PC-3 (cell line): ENCODE data around the gene UQCRH. TPM values are rescaled to one million over a fixed set of nuclear protein-coding genes. Genes with fewer than 3 reads are reported as not detected.
A peak's percentile ranks its signal among the peaks of the same experiment; 100 is the strongest.

Experiments
- ATAC-seq: fragments of 200-7000 bp; cut with Tn5 transposase; 2 replicates; pipeline ENCODE4 v1.9.1; 2020; ENCODE audit warnings: mild to moderate bottlenecking, moderate library complexity
- BruUV-seq: library from RNA; stranded (reverse); fragments of 400-500 nt; replicated peaks from 2 replicates; lab custom pipeline; 2021; lab: Mats Ljungman, UMichigan
- CTCF ChIA-PET: fragments of 300-600 bp; sonication (Branson Sonifier 250); formaldehyde crosslinking; loops from one replicate; lab custom pipeline; 2022; ENCODE audit warnings: antibody characterized with exemption; lab: Charles Lee
- POLR2A ChIA-PET: fragments of 300-600 bp; sonication (Branson Sonifier 250); formaldehyde crosslinking; loops from one replicate; lab custom pipeline; 2022; ENCODE audit warnings: antibody characterized with exemption; ENCODE audit not compliant: unreplicated experiment; lab: Charles Lee
- DNase-seq: peaks from one replicate; pipeline ENCODE4 v3.0.0-alpha.2; 2015
- H2AFZ ChIP-seq: fragments of 300-600 bp; sonication (generic); 2 replicates; pipeline ENCODE4 v1.6.0; 2016; ENCODE audit warnings: antibody characterized with exemption, low read length
- H3F3A ChIP-seq: fragments of 300-600 bp; sonication (generic); one replicate; pipeline ENCODE4 v1.6.0; 2017; ENCODE audit warnings: antibody characterized with exemption, low read length, control low read depth, mild to moderate bottlenecking; ENCODE audit not compliant: unreplicated experiment
- H3K27ac ChIP-seq: fragments of 300-600 bp; sonication (generic); 2 replicates; pipeline ENCODE4 v1.5.1; 2016; ENCODE audit warnings: mild to moderate bottlenecking, low read length
- H3K27me3 ChIP-seq: fragments of 300-600 bp; sonication (generic); 2 replicates; pipeline ENCODE4 v1.6.1; 2016; ENCODE audit warnings: low read length, mixed read lengths
- H3K36me3 ChIP-seq: fragments of 300-600 bp; sonication (generic); 2 replicates; pipeline ENCODE4 v1.6.1; 2016; ENCODE audit warnings: low read depth, mixed run types, low read length, mixed read lengths
- H3K4me1 ChIP-seq: fragments of 300-600 bp; sonication (generic); 2 replicates; pipeline ENCODE4 v1.5.1; 2016; ENCODE audit warnings: low read length; ENCODE audit not compliant: insufficient read depth
- H3K4me2 ChIP-seq: fragments of 300-600 bp; sonication (generic); 2 replicates; pipeline ENCODE4 v1.6.0; 2016; ENCODE audit warnings: low read length
- H3K4me3 ChIP-seq: fragments of 300-600 bp; sonication (generic); 2 replicates; pipeline ENCODE4 v1.5.1; 2016; ENCODE audit warnings: mild to moderate bottlenecking, low read length, mixed read lengths
- H3K79me2 ChIP-seq: fragments of 300-600 bp; sonication (generic); 2 replicates; pipeline ENCODE4 v1.6.1; 2017; ENCODE audit warnings: low read length, mixed read lengths
- H3K9ac ChIP-seq: fragments of 300-600 bp; sonication (generic); 2 replicates; pipeline ENCODE4 v1.6.0; 2016; ENCODE audit warnings: mild to moderate bottlenecking, low read length
- H3K9me2 ChIP-seq: fragments of 300-600 bp; sonication (generic); replicated peaks from 2 replicates; pipeline ENCODE4 v1.6.1; 2016; ENCODE audit warnings: mixed run types, low read length, mixed read lengths
- H3K9me3 ChIP-seq: fragments of 300-600 bp; sonication (generic); 2 replicates; pipeline ENCODE4 v1.6.1; 2016; ENCODE audit warnings: low read length, mixed read lengths
- H4K20me1 ChIP-seq: fragments of 300-600 bp; sonication (generic); 2 replicates; pipeline ENCODE4 v1.6.1; 2016; ENCODE audit warnings: low read length, mixed read lengths
- EZH2 ChIP-seq: fragments of 300-600 bp; sonication (generic); IDR thresholded peaks from one replicate; pipeline ENCODE4 v1.6.1; 2017; ENCODE audit warnings: antibody characterized with exemption, mild to moderate bottlenecking, low read length; ENCODE audit not compliant: unreplicated experiment
- EZH2phosphoT487 ChIP-seq: fragments of 300-600 bp; sonication (generic); IDR thresholded peaks from 2 replicates; pipeline ENCODE4 v1.6.1; 2018; ENCODE audit warnings: mild to moderate bottlenecking, antibody characterized with exemption, low read length, borderline replicate concordance
- intact Hi-C: fragments of 100-400 bp; cut with micrococcal nuclease; formaldehyde crosslinking; loops from 2 replicates; pipeline ENCODE4 v1.9.0; 2023
- total RNA-seq: library from RNA; depleted of rRNA; stranded (reverse); fragments of >200 nt; gene quantifications from 2 replicates; pipeline ENCODE4 v1.2.3, GENCODE V29; 2014
- TF ChIP-seq, protein P1 (sequence below): fragments of 300-600 bp; sonication (generic); conservative IDR thresholded peaks from 2 replicates; pipeline ENCODE4 v1.5.1; 2017; ENCODE audit warnings: antibody characterized with exemption, low read depth, mild to moderate bottlenecking, low read length

The UQCRH gene
- total RNA-seq, 1 experiment from 2014 or later, result 885 TPM

DNA sequence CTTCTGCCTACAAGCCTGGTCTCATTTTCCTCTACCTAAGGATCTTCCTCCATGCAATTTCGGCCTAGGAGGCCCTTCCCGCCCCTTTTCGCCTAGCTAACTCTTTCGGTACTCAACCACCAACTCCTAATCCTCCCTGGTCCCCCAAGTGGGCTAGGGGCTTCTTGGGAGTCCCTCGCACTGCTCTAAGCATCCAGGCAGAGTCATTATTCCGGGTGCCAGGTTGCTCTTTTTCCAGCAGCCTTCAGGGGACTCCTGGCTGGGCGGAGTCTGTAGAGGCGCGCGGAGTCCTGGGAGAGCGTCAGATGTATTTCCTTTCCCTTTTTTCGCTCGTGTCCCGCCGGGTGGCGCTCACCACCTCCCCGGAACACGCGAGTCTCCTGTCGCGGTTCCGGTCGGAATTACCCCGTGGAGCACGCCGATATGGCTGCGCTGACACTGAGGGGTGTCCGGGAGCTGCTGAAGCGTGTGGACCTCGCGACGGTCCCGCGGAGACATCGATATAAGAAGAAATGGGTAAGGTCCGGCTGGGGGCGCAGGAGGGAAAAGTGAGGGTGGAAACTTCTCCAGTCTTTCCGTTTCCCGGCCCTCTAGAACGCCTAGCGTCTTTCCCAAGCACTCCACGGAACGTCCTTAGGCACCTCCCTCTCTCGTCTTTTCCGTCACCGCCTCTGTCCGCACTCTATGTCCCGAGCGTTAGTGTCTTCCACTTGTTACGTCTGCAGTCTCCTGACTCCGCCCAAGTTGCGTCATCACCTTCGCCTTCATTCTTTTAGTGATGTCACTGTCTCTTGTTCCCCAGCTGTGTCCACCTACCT is 37.1 kb downstream of the UQCRH start, which contains the start of gene NSUN4:
TSS of gene NSUN4 (plus strand) at position 404 of the 818 bp plus-strand sequence. CDS start at position 424, 20 bp downstream.
- Histone ChIP-seq H4K20me1 (no peaks in the 10 kb centered on the region), H3K4me2 (peak within 1 kb of the TSS; percentile 86), H3K9ac (peak within 1 kb of the TSS; percentile 94), H3K4me3 (peak within 1 kb of the TSS; percentile 88), H3K27me3 (no peaks in the 10 kb centered on the region), H3K27ac (peak within 1 kb of the TSS; percentile 78), H3K36me3 (peaks cover 16% of the 10 kb centered on the region; the same call in 1 of the 2 replicates), H3F3A (no peaks in the 10 kb centered on the region), H3K9me2 (no peaks in the 10 kb centered on the region), H3K9me3 (no peaks in the 10 kb centered on the region), H3K79me2 (peaks cover 39% of the 10 kb centered on the region), H2AFZ (peak within 1 kb of the TSS; percentile 79), H3K4me1 (peaks cover 14% of the 10 kb centered on the region)
- DNase-seq (peak; percentile 91), ATAC-seq (peak; percentile 95)
- no peak for TF ChIP-seq EZH2phosphoT487
- TF ChIP-seq, protein P1, sequence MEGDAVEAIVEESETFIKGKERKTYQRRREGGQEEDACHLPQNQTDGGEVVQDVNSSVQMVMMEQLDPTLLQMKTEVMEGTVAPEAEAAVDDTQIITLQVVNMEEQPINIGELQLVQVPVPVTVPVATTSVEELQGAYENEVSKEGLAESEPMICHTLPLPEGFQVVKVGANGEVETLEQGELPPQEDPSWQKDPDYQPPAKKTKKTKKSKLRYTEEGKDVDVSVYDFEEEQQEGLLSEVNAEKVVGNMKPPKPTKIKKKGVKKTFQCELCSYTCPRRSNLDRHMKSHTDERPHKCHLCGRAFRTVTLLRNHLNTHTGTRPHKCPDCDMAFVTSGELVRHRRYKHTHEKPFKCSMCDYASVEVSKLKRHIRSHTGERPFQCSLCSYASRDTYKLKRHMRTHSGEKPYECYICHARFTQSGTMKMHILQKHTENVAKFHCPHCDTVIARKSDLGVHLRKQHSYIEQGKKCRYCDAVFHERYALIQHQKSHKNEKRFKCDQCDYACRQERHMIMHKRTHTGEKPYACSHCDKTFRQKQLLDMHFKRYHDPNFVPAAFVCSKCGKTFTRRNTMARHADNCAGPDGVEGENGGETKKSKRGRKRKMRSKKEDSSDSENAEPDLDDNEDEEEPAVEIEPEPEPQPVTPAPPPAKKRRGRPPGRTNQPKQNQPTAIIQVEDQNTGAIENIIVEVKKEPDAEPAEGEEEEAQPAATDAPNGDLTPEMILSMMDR, result peak; percentile 84
- TSS peak; percentile 86 for BruUV-seq
- ChIA-PET POLR2A (interaction anchor here (0.6 to 0.7 kb wide), 2 partner anchors 21 to 96 kb away, joined by 3 to 19 read pairs; no protein-coding TSS in a partner anchor), CTCF (interaction anchor here (1.0 kb wide), 1 partner anchor 38 kb away, joined by 7 read pairs; no protein-coding TSS in a partner anchor)
- intact Hi-C loops, result loop anchor here (1.0 kb wide), 1 partner anchor 37 kb away; the partner anchor contains the start of genes LRRC41 and UQCRH

DNA sequence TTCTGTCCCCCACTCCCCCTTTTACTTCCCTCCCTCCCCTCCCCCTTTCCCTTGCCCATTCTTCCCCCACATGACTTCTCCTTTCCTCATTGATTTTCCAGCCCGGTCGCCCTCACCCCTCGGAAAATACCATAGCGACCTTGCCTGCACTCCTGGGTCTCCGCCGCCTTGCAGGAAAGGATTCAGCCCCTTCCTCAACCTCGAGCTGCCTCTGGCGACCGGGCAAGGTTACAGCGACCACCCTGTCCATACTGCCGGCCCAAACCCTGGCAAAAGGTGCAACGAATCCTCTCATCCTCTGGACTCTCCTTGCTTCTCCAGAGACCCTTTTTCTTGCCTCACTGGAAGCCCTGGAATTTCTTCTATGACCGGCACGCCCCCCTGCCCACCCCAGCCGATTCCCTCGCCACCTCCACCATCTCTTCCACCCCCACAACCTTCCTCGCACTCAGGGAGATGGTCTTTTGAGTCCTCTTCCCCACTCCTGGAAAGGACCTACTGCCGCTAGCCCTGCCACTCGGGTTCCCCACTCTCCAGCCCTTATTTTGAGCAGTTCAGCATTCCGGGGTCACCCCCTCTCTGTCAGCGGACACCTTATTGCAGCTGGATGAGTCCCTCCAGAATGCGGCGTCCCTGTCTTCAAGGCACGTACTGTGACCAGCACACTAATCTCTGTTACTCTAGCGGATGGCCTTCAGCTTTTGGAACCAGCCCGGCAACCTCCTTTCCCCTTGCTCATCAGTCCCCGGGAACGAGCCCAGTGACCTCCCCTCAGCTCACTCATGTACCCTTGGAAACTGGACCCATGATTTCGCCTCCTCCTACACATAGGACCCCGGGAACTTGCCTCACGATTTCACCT is 38.0 kb downstream of the UQCRH start:
- peak overlapping the region; percentile 88 for H3K4me3 ChIP-seq
- H3K79me2 ChIP-seq, result peaks cover 39% of the 10 kb centered on the region
- no peak for TF ChIP-seq EZH2
- TF ChIP-seq, protein P1, result no peak
- no peak for TF ChIP-seq EZH2phosphoT487
- no peaks in the 10 kb centered on the region for H3K9me3 ChIP-seq
- ChIA-PET CTCF (interaction anchor here (0.6 kb wide), 1 partner anchor 97 kb away, joined by 7 read pairs; no protein-coding TSS in a partner anchor), POLR2A (interaction anchor here (0.6 kb wide), 1 partner anchor 27 kb away, joined by 3 read pairs; no protein-coding TSS in a partner anchor)
- DNase-seq (no peak), ATAC-seq (no peak)
- no peaks in the 10 kb centered on the region for H3K27me3 ChIP-seq
- peaks cover 14% of the 10 kb centered on the region for H3K4me1 ChIP-seq
- intact Hi-C loops, result no loop called here
- no peaks in the 10 kb centered on the region for H3F3A ChIP-seq
- H2AFZ ChIP-seq, result peak overlapping the region; percentile 79
- peaks cover 16% of the 10 kb centered on the region; the same call in 1 of the 2 replicates for H3K36me3 ChIP-seq
- no TSS peak for BruUV-seq
- peak overlapping the region; percentile 86 for H3K4me2 ChIP-seq
- H3K9me2 ChIP-seq, result no peaks in the 10 kb centered on the region
- H3K27ac ChIP-seq, result peak overlapping the region; percentile 78; the same call in 1 of the 2 replicates
- peak overlapping the region; percentile 94 for H3K9ac ChIP-seq
- H4K20me1 ChIP-seq, result no peaks in the 10 kb centered on the region
